DMS153 treated with DMSO at 0.1 percent for 48 hours (cell line): Measurements from ENCODE around the gene B3GALT6.

Source experiments
- DNase-seq: peaks from one replicate; lab custom pipeline; 2025; ENCODE audit not compliant: unreplicated experiment; lab: John Stamatoyannopoulos, UW

Gene B3GALT6

DNA sequence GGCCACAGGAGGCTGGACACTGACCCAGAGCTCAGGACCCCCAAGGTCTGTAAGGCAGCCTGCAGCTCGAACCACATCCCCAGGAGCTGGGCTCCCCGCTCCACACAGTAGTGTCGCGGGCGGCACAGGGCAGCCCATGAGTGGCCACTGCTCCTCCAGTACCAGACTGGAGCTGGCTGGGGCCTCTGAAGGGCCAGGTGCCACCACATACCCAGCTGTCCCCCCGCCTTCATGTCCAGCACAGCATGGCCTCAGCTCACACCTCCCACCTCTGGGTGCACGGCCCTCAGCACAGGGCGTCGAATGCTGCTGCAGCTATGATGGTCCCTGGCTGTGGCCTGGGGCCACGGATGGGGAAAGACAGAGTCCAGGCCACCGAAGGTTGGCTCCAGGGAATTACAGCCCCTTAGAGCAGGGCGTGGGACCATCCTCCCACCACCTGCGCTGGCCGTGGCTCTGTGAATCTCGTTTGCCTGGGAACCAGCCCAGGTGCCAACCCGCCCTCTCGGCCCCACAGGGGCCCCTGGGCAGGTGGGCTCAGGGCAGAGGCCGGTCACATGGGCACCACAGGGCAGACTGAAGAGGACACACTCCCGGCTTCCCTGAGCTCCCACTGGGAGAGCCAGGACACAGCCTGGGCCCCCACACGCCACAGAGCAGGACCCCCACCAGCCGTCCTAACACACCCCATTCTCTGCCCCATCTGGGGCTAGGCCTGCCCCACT lies 16.0 kb upstream of the B3GALT6 start:
- DNase-seq: no peak

DNA sequence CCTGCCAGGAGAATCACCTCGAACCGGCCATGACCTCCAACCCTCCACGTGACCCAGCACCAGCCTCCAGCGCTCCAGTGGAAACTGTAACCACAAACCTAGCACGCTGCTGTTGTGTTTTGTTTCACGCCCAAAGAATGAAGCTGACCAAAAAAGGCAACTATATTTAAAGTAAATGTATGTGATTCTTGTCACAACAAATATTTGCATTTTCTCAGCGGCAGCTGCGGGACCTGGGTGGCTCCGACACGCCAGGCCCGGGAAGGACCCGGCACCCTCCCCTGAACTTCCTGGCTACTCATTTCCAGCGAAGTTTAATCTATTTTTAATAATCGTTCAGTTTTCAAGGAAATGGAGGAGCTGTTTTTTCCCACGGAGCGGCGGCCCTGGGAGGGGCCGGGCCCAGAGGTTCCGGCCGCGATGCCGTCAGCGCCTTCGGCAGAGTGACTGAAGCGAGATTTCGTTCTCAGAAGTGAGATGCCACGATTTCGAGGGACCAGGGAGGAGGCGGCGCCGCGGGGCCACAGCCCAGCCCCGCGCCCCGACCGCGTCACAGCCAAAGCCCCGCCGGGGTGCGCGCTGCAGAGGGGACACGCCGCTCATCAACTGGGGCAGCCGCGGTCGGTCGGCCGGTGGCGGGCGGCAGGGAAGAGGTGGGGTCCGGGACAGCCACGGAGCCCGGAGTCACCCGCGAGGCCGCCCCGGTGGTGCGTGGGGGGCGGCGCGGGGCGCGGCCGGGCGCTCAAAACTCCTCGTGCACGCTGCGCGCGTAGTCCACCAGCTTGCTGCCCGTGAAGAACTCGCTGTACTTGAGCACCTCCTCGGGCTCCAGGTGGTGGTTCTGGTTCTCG lies 15.0 kb upstream of the B3GALT6 start:
- no peak for DNase-seq

GRCh38 chr1:1217621-1218523 lies 14.2 kb upstream of the B3GALT6 start:
- no peak for DNase-seq

GRCh38 chr1:1218524-1219200 lies 13.4 kb upstream of the B3GALT6 start:
- DNase-seq: no peak

- no peak for DNase-seq
Measured at GRCh38 chr1:1219341-1219740, 12.7 kb upstream of the B3GALT6 start.

DNA sequence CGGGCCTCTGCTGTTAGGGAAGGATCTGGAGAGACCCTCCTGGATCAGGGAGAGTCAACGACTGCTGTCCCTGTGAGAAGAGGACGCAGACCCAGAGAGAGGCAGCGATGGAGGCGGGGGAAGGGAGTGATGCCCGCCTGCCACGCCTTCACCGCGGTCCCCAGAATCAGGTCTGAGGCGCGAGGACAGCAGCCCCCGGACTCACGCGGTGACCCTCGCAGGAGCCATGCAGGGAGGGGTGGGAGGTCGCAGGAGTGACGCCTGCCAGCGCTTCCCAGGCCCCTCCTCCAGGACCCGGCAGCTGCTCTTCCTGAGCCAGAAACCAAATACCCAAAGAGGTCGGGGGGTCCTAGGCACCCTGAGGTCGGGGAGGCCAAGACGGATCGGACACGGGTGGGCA lies 11.8 kb upstream of the B3GALT6 start:
- no peak for DNase-seq

GRCh38 chr1:1221887-1222574 lies 10.0 kb upstream of the B3GALT6 start:
- DNase-seq: no peak

- DNase-seq: no peak
Measured at GRCh38 chr1:1222575-1223225, 9.3 kb upstream of the B3GALT6 start.

DNA sequence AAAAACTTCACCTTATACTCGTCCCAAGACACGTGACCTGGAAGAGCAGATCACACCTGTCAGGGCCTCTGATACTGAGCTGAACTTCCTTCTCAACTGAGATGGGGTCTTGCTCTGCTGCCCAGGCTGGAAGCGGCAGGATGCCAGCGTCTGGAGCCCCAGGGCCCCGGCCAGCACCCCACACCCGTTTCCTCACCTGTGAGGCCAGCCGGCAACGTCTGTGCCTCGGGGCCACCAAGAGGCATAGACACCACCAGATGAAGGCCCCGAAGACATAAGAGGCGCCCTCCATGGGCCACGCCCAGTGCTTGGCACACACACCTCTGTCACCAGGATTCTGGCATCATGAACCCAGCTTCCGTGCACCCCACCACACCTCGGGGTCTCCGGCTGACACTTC lies 8.7 kb upstream of the B3GALT6 start:
- DNase-seq: no peak

DNA sequence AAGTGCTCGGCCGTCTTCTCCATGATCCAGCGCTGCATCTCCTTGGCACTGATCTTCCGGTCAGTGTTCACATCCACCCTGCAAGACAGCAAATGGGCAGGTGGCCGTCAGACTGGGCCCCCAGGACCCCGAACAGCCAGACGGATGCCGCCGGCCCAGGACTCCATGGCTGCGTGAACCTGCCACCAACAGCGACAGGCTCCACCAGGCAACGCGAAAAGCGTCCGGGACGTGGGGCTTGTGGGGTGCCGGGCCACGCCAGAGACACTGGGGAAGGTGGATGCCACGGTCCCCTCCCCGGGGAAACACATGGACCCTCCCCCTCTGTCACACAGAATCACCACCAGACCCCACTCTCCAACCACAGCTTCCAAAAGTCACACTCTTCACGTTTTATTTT lies 8.1 kb upstream of the B3GALT6 start:
- DNase-seq: no peak

DNA sequence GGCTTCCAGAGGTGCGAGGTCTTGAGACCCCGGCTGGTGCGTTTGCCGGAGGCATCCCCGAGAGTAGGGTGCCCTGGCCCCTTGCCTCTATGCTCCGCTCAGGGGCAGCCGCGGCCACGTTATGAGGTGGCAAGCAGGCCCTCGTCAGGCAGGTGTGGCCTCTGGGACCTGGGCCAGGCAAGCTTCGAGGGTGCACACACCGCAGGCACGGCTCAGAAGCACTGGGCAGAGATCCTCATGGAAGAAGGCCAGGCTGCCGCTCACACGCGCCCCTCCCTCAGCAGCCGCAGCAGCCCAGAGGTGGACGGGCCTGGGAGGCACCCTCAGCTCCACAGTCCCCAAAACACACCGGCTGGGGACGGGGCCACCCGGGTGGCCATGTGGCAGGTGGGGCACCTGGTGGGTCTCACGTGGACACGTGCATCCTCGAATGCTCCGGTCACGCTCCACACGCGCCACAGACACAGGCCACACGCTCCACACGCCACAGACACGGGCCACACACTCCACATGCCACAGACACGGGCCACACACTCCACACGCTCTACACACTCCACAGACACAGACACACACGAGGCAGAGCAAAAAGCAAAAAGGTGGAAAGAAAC lies 6.7 kb upstream of the B3GALT6 start:
- DNase-seq: no peak

GRCh38 chr1:1225913-1226312 lies 6.1 kb upstream of the B3GALT6 start:
- no peak for DNase-seq

DNA sequence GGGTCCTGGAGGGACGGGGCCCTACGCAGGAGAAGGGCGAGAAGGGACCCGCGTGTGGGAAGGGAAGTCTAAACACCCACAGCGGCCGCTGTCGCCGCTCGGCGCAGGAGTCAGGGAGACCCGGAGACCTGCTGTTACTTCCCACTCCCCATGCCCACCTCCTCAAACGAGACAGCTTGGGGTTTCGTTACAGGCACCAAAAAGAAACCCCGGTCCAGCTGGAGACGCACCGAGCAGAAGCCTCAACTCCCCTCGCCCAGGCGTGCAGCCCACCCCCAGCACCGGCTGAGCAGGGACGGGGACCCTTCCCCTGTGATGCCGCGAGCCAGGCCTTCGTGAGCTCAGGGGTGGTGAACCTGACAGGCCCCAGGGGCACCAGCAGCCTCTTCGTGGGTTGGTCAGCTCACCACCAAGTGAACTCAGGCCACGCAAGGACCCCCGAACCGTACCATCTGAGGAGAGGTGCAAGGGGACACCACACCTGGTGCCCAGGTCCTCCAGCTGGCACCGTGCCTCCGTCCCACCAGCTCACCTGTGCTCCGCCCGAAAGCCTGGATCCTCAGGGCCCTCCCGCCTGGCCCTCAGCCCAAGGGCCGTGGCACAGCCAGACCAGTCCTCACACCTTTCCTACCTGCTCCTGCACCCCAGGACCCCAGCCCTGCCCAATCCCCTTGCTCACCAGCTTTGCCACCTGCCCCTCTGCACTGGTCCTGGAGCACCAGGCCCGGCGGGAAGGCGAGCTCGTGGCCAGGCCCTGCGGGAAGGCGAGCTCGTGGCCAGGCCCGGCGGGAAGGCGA lies 5.3 kb upstream of the B3GALT6 start:
- no peak for DNase-seq

- no peak for DNase-seq
Measured at GRCh38 chr1:1227386-1227785, 4.7 kb upstream of the B3GALT6 start.

DNA sequence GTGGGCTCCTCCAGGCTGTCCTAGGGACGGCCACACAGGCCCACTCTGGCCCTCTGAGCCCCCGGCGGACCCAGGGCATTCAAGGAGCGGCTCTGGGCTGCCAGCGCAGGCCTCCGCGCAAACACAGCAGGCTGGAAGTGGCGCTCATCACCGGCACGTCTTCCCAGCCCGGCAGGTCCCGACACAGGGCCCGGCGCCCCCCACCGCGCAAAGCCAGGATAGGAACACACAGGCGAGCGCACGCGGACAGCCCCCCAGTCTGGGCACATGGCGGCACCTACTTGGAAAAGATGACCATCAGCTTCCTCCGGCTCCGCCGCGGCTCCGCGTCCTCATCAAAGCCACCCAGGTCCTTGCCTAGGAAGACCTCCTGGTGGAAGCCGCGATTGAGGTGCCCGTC lies 3.9 kb upstream of the B3GALT6 start:
- no peak for DNase-seq

GRCh38 chr1:1228596-1229321 lies 3.3 kb upstream of the B3GALT6 start:
- no peak for DNase-seq

DNA sequence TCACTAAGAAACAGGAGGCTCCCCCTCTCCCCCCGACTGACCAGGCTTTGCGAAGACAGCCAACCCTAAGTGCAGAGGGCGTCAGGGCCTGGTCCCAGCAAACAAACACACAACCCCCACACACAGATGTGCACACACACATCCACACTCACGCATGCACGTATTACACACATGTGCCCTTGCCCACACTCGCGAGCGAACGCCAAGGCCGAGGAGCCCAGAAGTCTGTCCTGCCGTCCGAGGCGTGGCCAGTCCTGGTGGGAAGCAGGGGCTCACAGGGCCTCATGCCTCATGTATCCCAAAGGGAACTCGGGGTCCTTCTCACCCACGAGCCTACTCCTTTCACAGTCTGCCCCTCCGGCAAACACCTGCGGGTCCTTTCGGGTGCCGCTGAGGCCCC lies 2.3 kb upstream of the B3GALT6 start:
- DNase-seq: no peak
